ENCODE data around the gene EMP3. TPM values are rescaled to one million over a fixed set of nuclear protein-coding genes. Genes with fewer than 3 reads are reported as not detected.

EMP3 gene
- total RNA-seq, 1 experiment from 2014 or later = 92.9 TPM

DNA sequence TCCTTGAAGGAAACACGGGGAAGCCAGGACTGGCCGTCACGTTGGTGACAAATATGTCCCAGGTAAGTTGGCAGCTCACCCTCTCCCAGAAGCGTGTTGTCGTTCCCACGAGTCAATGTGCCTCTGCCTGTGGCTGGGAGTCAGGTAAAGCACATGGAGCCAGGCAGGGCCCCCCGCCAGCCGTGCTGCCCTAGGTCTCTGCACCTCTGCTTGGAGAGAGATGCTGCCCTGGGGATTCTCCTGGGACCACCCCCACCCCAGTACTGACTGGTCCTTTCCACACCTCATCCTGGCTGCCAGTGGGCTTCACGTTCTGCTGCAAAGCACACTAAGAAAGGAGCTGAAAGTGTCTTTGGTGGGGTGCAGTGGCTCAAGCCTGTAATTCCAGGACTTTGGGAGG, 45.6 kb upstream of the EMP3 start (continued):
- TF ChIP-seq ZBTB33 (IDR thresholded peaks at IDR 0.05; ENCODE audit: extremely low read depth, insufficient replicate concordance, low read length) (no peak), EZH2 (IDR thresholded peaks at IDR 0.05) (no peak), POLR2A (IDR thresholded peaks at IDR 0.05; ENCODE audit: borderline replicate concordance, extremely low read depth, insufficient read depth, insufficient read length) (no peak), SP1 (IDR thresholded peaks at IDR 0.05; ENCODE audit: low read depth) (no peak), JUND (IDR thresholded peaks at IDR 0.05) (no peak), SIN3A (IDR thresholded peaks at IDR 0.05; ENCODE audit: low read depth) (no peak), RAD21 (IDR thresholded peaks at IDR 0.05; ENCODE audit: low read depth) (no peak)

DNA sequence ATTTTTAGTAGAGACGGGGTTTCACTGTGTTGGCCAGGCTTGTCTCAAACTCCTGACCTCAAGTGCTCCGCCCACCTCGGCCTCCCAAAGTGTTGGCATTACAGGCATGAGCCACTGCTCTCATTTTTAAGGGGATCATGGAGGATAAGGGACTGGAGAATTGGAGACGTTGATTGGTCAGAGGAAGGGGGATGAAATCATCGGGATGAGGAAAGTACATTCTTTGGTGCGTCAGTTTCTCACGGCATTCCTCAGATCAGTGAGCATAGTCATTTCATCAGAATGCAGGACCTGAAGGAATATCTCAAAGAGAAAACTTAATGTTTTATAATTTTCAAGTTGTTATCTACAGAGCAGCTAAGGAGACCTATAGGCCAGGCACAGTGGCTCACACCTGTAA, 41.4 kb upstream of the EMP3 start:
- intact Hi-C loops (cut with micrococcal nuclease) = no loop called here
- Histone ChIP-seq H3K9me3 (ENCODE audit: control insufficient read depth in 1 of 2, insufficient read depth in 1 of 2, low read depth in 1 of 2, low read length in 2 of 2) (peaks cover 16 to 20% of the 10 kb centered on the region in 2 experiments; a peak in 3 of 4 replicates), H3K27ac (ENCODE audit: low read depth, low read length) (no peak overlapping the region), H3K9ac (ENCODE audit: low read length) (no peak overlapping the region), H3K36me3 (ENCODE audit: control insufficient read depth in 1 of 2, insufficient read depth in 2 of 2, low read length in 2 of 2) (peaks cover 10 to 29% of the 10 kb centered on the region in 2 experiments; a peak in 2 of 4 replicates), H3K9me2 (ENCODE audit: insufficient read depth) (no peaks in the 10 kb centered on the region), H3K4me1 (ENCODE audit: control insufficient read depth in 1 of 2, insufficient read depth in 2 of 2, low read length in 2 of 2) (no peaks in the 10 kb centered on the region), H3K79me2 (ENCODE audit: insufficient read depth, low read length) (no peaks in the 10 kb centered on the region), H3K4me3 (replicated peaks in 1 of 2; ENCODE audit: low read depth in 1 of 2, low read length in 2 of 2) (no peak overlapping the region), H3K4me2 (ENCODE audit: low read length) (no peak overlapping the region), H2AFZ (ENCODE audit: low read depth, low read length, poor library complexity, severe bottlenecking) (no peak overlapping the region), H4K20me1 (ENCODE audit: insufficient read depth) (no peaks in the 10 kb centered on the region), H3K27me3 (ENCODE audit: insufficient read depth, low read length) (no peaks in the 10 kb centered on the region)
- ChIA-PET CTCF (no interaction called here), POLR2A (no interaction called here), RAD21 (ENCODE audit: low non-redundant PET in 1 of 2, low total read pairs in 2 of 2, uncharacterized antibody in 2 of 2, unreplicated experiment in 2 of 2) (no interaction called here)
- no TSS peak for BruUV-seq (replicated peaks)
- DNase-seq (ENCODE audit: low read depth, low spot score) (no peak), ATAC-seq (no peak)
- TF ChIP-seq JUND (IDR thresholded peaks at IDR 0.05) = no peak
- TF ChIP-seq ELF1 (IDR thresholded peaks at IDR 0.05; ENCODE audit: borderline replicate concordance, low read depth) = no peak
- no peak for TF ChIP-seq EZH2 (IDR thresholded peaks at IDR 0.05)
- no peak for TF ChIP-seq ZBTB33 (IDR thresholded peaks at IDR 0.05; ENCODE audit: extremely low read depth, insufficient replicate concordance, low read length)
- no peak for TF ChIP-seq ZNF274 (IDR thresholded peaks at IDR 0.05; ENCODE audit: low read depth, low read length)
- TF ChIP-seq, protein P1, sequence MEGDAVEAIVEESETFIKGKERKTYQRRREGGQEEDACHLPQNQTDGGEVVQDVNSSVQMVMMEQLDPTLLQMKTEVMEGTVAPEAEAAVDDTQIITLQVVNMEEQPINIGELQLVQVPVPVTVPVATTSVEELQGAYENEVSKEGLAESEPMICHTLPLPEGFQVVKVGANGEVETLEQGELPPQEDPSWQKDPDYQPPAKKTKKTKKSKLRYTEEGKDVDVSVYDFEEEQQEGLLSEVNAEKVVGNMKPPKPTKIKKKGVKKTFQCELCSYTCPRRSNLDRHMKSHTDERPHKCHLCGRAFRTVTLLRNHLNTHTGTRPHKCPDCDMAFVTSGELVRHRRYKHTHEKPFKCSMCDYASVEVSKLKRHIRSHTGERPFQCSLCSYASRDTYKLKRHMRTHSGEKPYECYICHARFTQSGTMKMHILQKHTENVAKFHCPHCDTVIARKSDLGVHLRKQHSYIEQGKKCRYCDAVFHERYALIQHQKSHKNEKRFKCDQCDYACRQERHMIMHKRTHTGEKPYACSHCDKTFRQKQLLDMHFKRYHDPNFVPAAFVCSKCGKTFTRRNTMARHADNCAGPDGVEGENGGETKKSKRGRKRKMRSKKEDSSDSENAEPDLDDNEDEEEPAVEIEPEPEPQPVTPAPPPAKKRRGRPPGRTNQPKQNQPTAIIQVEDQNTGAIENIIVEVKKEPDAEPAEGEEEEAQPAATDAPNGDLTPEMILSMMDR (IDR thresholded peaks at IDR 0.05 in 2 of 3, conservative IDR thresholded peaks at IDR 0.05 in 1 of 3; ENCODE audit: borderline replicate concordance in 1 of 3, insufficient read depth in 1 of 3, low read depth in 2 of 3, low read length in 2 of 3) = no peak
- no peak for TF ChIP-seq SIN3A (IDR thresholded peaks at IDR 0.05; ENCODE audit: low read depth)
- no peak for TF ChIP-seq MAX (IDR thresholded peaks at IDR 0.05)
- TF ChIP-seq TCF7L2 (IDR thresholded peaks at IDR 0.05; ENCODE audit: borderline replicate concordance, extremely low read depth, insufficient read depth, insufficient read length) = no peak
- TF ChIP-seq EGR1 (IDR thresholded peaks at IDR 0.05; ENCODE audit: low read depth) = no peak
- no peak for TF ChIP-seq REST (IDR thresholded peaks at IDR 0.05; ENCODE audit: low read depth)
- no peak for TF ChIP-seq SRF (IDR thresholded peaks at IDR 0.05; ENCODE audit: low read depth)

Measured in HCT116 (cell line).